Calu3 (cell line): ENCODE data around the gene HOXD9. TPM values are rescaled to one million over a fixed set of nuclear protein-coding genes. Genes with fewer than 3 reads are reported as not detected.

ENCODE experiments used
- BruUV-seq: library from RNA; stranded (reverse); fragments of 400-500 nt; replicated peaks from 2 replicates; lab custom pipeline; 2021; lab: Mats Ljungman, UMichigan
- CTCF ChIA-PET: fragments of 300-600 bp; sonication (Branson Sonifier 250); formaldehyde crosslinking; loops from one replicate; lab custom pipeline; 2022; ENCODE audit warnings: antibody characterized with exemption; lab: Charles Lee
- DNase-seq: peaks from one replicate; pipeline ENCODE4 v3.0.0; 2022
- H3K27ac Mint-ChIP-seq: one replicate; pipeline ENCODE4 v1.8.0; 2022; ENCODE audit warnings: mixed read lengths; ENCODE audit not compliant: unreplicated experiment
- H3K27me3 Mint-ChIP-seq: one replicate; pipeline ENCODE4 v1.8.0; 2022; ENCODE audit warnings: mixed read lengths; ENCODE audit not compliant: unreplicated experiment
- H3K36me3 Mint-ChIP-seq: one replicate; pipeline ENCODE4 v1.8.0; 2022; ENCODE audit warnings: mild to moderate bottlenecking, moderate library complexity, mixed read lengths; ENCODE audit not compliant: insufficient read depth, unreplicated experiment
- H3K4me1 Mint-ChIP-seq: one replicate; pipeline ENCODE4 v1.8.0; 2022; ENCODE audit warnings: mild to moderate bottlenecking, low read depth, mixed read lengths; ENCODE audit not compliant: unreplicated experiment
- H3K4me3 Mint-ChIP-seq: one replicate; pipeline ENCODE4 v1.8.0; 2022; ENCODE audit warnings: mild to moderate bottlenecking, low read depth, moderate library complexity, mixed read lengths; ENCODE audit not compliant: unreplicated experiment
- H3K9me3 Mint-ChIP-seq: one replicate; pipeline ENCODE4 v1.8.0; 2022; ENCODE audit warnings: low read depth, mixed read lengths; ENCODE audit not compliant: unreplicated experiment
- CTCF ChIP-seq: fragments of 200-600 bp; IDR thresholded peaks from one replicate; pipeline ENCODE4 v1.8.0; 2022; ENCODE audit warnings: antibody characterized with exemption; ENCODE audit not compliant: unreplicated experiment
- intact Hi-C: fragments of 100-400 bp; cut with micrococcal nuclease; formaldehyde crosslinking; loops from one replicate; pipeline ENCODE4 v1.10.0; 2022; ENCODE audit not compliant: unreplicated experiment
- total RNA-seq: library from RNA; stranded (reverse); gene quantifications from 2 replicates; pipeline ENCODE4 v1.2.3, GENCODE V29; 2022

HOXD9 gene
- total RNA-seq, 1 experiment from 2014 or later = not detected

DNA sequence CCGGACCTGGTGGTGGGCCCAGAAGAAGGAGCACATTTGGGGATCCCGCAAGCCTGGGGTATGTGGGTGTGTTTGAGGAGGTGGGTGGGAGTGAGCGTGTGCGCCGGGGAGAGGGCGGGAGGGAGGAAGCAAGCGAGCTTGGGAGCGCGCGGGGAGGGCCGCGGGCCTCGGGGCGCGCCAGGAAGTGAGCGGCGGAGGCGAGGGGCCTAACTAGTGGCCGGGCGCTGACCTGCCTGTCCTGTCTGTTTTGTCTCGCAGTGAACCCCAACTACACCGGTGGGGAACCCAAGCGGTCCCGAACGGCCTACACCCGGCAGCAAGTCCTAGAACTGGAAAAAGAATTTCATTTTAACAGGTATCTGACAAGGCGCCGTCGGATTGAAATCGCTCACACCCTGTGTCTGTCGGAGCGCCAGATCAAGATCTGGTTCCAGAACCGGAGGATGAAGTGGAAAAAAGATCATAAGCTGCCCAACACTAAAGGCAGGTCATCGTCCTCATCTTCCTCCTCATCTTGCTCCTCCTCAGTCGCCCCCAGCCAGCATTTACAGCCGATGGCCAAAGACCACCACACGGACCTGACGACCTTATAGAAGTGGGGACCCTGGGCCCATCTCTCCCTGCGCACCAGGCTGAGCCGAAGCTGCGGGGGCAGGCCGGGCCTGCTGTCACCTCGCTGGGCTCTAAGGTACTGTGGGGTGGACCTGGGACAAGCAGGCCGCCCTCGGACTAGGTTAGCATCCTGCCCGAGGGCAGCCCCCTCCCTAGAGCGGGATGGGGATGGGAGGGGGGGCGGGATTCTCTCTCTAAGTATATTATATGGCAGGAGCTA is 30.0 kb downstream of the HOXD9 start:
- H3K27me3 Mint-ChIP-seq = peaks cover 11% of the 10 kb centered on the region
- H3K27ac Mint-ChIP-seq = no peak overlapping the region
- CTCF ChIA-PET = interaction anchor here (0.7 to 1.9 kb wide), 2 partner anchors 116 to 302 kb away, joined by 3 to 6 read pairs; partner anchors contain the start of gene MTX2
- no peak for TF ChIP-seq CTCF
- DNase-seq = no peak
- H3K4me1 Mint-ChIP-seq = no peaks in the 10 kb centered on the region
- no peak overlapping the region for H3K4me3 Mint-ChIP-seq
- BruUV-seq = no TSS peak
- no peaks in the 10 kb centered on the region for H3K36me3 Mint-ChIP-seq
- no peaks in the 10 kb centered on the region for H3K9me3 Mint-ChIP-seq
- intact Hi-C loops = no loop called here

- no peak overlapping the region for H3K27ac Mint-ChIP-seq
- TF ChIP-seq CTCF = no peak
- H3K4me1 Mint-ChIP-seq = no peaks in the 10 kb centered on the region
- H3K4me3 Mint-ChIP-seq = no peak overlapping the region
- no peaks in the 10 kb centered on the region for H3K9me3 Mint-ChIP-seq
- BruUV-seq = no TSS peak
- peaks cover 11% of the 10 kb centered on the region for H3K27me3 Mint-ChIP-seq
- intact Hi-C loops = no loop called here
- DNase-seq = no peak
- H3K36me3 Mint-ChIP-seq = no peaks in the 10 kb centered on the region
- CTCF ChIA-PET = interaction anchor here (1.9 kb wide), 1 partner anchor 300 kb away, joined by 6 read pairs; no protein-coding TSS in a partner anchor
These were observed 32.2 kb downstream of the HOXD9 start for GRCh38 chr2:176154576-176155252.

GRCh38 chr2:176155356-176156044 is 33.0 kb downstream of the HOXD9 start:
- CTCF ChIA-PET = no interaction called here
- no peak for TF ChIP-seq CTCF
- Mint-ChIP-seq H3K27ac (no peak overlapping the region), H3K27me3 (peaks cover 11% of the 10 kb centered on the region), H3K9me3 (no peaks in the 10 kb centered on the region), H3K4me3 (no peak overlapping the region), H3K4me1 (no peaks in the 10 kb centered on the region), H3K36me3 (no peaks in the 10 kb centered on the region)
- DNase-seq = no peak
- intact Hi-C loops = no loop called here
- no TSS peak for BruUV-seq

DNA sequence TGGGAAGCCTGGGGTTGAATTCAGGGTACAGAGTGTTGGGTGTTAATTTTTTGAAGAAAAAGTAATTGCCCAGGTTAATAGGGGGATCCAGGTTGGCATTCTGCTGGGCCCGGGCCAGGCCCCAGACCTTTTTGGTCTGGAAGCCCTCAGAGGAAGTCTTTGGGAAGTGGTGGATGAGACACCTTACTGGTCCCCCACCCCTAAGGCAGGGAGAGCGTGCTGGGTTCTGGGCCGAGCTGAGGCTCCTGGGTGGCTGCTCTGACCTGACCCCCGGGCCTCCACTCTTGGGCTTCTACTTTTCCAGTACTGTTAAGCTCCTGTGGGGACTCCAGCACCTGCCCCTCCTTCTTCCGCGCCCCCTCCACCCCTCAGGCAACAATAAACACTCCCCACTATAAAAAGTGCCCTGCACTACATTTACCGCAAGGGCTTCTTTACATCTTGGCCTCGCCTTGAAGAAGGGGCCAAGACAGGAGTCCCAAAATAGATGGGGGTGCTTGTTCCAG is 33.8 kb downstream of the HOXD9 start:
- Mint-ChIP-seq H3K27ac (no peak overlapping the region), H3K36me3 (no peaks in the 10 kb centered on the region), H3K4me1 (no peaks in the 10 kb centered on the region), H3K27me3 (peaks cover 11% of the 10 kb centered on the region), H3K9me3 (no peaks in the 10 kb centered on the region), H3K4me3 (no peak overlapping the region)
- no TSS peak for BruUV-seq
- DNase-seq = no peak
- no peak for TF ChIP-seq CTCF
- intact Hi-C loops = no loop called here
- CTCF ChIA-PET = no interaction called here
